KMS-11 (cell line): ENCODE results near the gene MGMT.

Experiments
- H2AFZ ChIP-seq: fragments of 200-600 bp; sonication (generic); 2 replicates; pipeline ENCODE4 v1.6.1; 2016; ENCODE audit warnings: antibody characterized with exemption, mixed run types, low read depth
- H3K27ac ChIP-seq: fragments of 200-600 bp; sonication (generic); 2 replicates; pipeline ENCODE4 v1.6.1; 2016; ENCODE audit warnings: mild to moderate bottlenecking, mixed run types
- H3K27me3 ChIP-seq: fragments of 200-600 bp; sonication (generic); 2 replicates; pipeline ENCODE4 v1.6.1; 2017; ENCODE audit warnings: mild to moderate bottlenecking, low read depth, mixed run types, moderate library complexity; ENCODE audit not compliant: insufficient read depth
- H3K36me3 ChIP-seq: fragments of 200-600 bp; sonication (generic); 2 replicates; pipeline ENCODE4 v1.6.1; 2017; ENCODE audit warnings: mild to moderate bottlenecking, mixed run types; ENCODE audit not compliant: insufficient read depth
- H3K4me1 ChIP-seq: fragments of 200-600 bp; sonication (generic); 2 replicates; pipeline ENCODE4 v1.6.1; 2016; ENCODE audit warnings: mild to moderate bottlenecking, low read depth, mixed run types; ENCODE audit not compliant: poor library complexity, severe bottlenecking
- H3K4me2 ChIP-seq: fragments of 200-600 bp; sonication (generic); 2 replicates; pipeline ENCODE4 v1.7.0; 2016; ENCODE audit warnings: mild to moderate bottlenecking, mixed run types
- H3K4me3 ChIP-seq: fragments of 200-600 bp; sonication (generic); IDR thresholded peaks from 2 replicates; pipeline ENCODE4 v1.6.1; 2017; ENCODE audit warnings: low read depth, low read length, mixed read lengths; ENCODE audit not compliant: insufficient read depth
- H3K79me2 ChIP-seq: fragments of 200-600 bp; sonication (generic); 2 replicates; pipeline ENCODE4 v1.6.1; 2016; ENCODE audit warnings: low read depth, mixed run types; ENCODE audit not compliant: insufficient read depth
- H3K9ac ChIP-seq: fragments of 200-600 bp; sonication (generic); 2 replicates; pipeline ENCODE4 v1.6.1; 2016; ENCODE audit warnings: mild to moderate bottlenecking, mixed run types
- H4K20me1 ChIP-seq: fragments of 200-600 bp; sonication (generic); 2 replicates; pipeline ENCODE4 v1.6.1; 2016; ENCODE audit warnings: mild to moderate bottlenecking, mixed run types; ENCODE audit not compliant: insufficient read depth
- CTCF ChIP-seq: fragments of 200-600 bp; sonication (generic); conservative IDR thresholded peaks from 2 replicates; pipeline ENCODE4 v1.6.1; 2017; ENCODE audit warnings: low read depth, mild to moderate bottlenecking, antibody characterized with exemption, low read length, moderate library complexity, mixed read lengths

The MGMT gene

GRCh38 chr10:129533281-129533680 lies 66.2 kb downstream of the MGMT start:
- Histone ChIP-seq H4K20me1 (no peaks in the 10 kb centered on the region), H3K36me3 (no peaks in the 10 kb centered on the region), H2AFZ (no peak overlapping the region), H3K79me2 (no peaks in the 10 kb centered on the region), H3K4me2 (no peak overlapping the region), H3K9ac (no peak overlapping the region), H3K27me3 (no peaks in the 10 kb centered on the region), H3K27ac (no peak overlapping the region), H3K4me3 (no peak overlapping the region), H3K4me1 (peaks cover 13% of the 10 kb centered on the region)
- TF ChIP-seq CTCF = no peak

- Histone ChIP-seq H3K4me1 (peaks cover 13% of the 10 kb centered on the region), H3K79me2 (no peaks in the 10 kb centered on the region), H3K27ac (no peak overlapping the region), H3K4me3 (no peak overlapping the region), H2AFZ (no peak overlapping the region), H3K4me2 (no peak overlapping the region), H3K27me3 (no peaks in the 10 kb centered on the region), H4K20me1 (no peaks in the 10 kb centered on the region), H3K36me3 (no peaks in the 10 kb centered on the region), H3K9ac (no peak overlapping the region)
- no peak for TF ChIP-seq CTCF
Measured at GRCh38 chr10:129534826-129535225, 67.8 kb downstream of the MGMT start.

- Histone ChIP-seq H3K27me3 (no peaks in the 10 kb centered on the region), H3K4me3 (no peak overlapping the region), H3K27ac (no peak overlapping the region), H3K4me1 (peaks cover 2% of the 10 kb centered on the region), H3K4me2 (no peak overlapping the region), H4K20me1 (no peaks in the 10 kb centered on the region), H3K79me2 (no peaks in the 10 kb centered on the region), H2AFZ (no peak overlapping the region), H3K36me3 (no peaks in the 10 kb centered on the region), H3K9ac (no peak overlapping the region)
- no peak for TF ChIP-seq CTCF
Measured at GRCh38 chr10:129536336-129536735, 69.3 kb downstream of the MGMT start.

GRCh38 chr10:129537151-129537550 lies 70.1 kb downstream of the MGMT start:
- Histone ChIP-seq H4K20me1 (no peaks in the 10 kb centered on the region), H3K27me3 (no peaks in the 10 kb centered on the region), H3K4me2 (no peak overlapping the region), H3K4me3 (no peak overlapping the region), H3K4me1 (no peaks in the 10 kb centered on the region), H3K9ac (no peak overlapping the region), H3K36me3 (no peaks in the 10 kb centered on the region), H2AFZ (no peak overlapping the region), H3K79me2 (no peaks in the 10 kb centered on the region), H3K27ac (no peak overlapping the region)
- no peak for TF ChIP-seq CTCF
